H9 (cell line): ENCODE data around the gene NRXN3. TPM values are rescaled to one million over a fixed set of nuclear protein-coding genes. Genes with fewer than 3 reads are reported as not detected.

Experiments
- DNase-seq: peaks from one replicate; pipeline ENCODE4 v3.0.0-alpha.2; 2017
- H2AFZ ChIP-seq: one replicate; pipeline ENCODE4 v1.6.1; 2013; ENCODE audit warnings: mild to moderate bottlenecking, low read length, control low read depth, moderate library complexity
- H2AK5ac ChIP-seq: 2 replicates; pipeline ENCODE4 v1.6.1; 2013; ENCODE audit warnings: low read length, control low read depth, mixed read lengths; ENCODE audit not compliant: insufficient read length
- H2BK120ac ChIP-seq: one replicate; pipeline ENCODE4 v1.6.1; 2013; ENCODE audit warnings: low read depth, mild to moderate bottlenecking, low read length, control low read depth, inconsistent platforms; ENCODE audit not compliant: poor library complexity, severe bottlenecking
- H2BK12ac ChIP-seq: 2 replicates; pipeline ENCODE4 v1.6.1; 2013; ENCODE audit warnings: low read length, control low read depth, mixed read lengths, low read depth; ENCODE audit not compliant: insufficient read length
- H2BK15ac ChIP-seq: 2 replicates; pipeline ENCODE4 v1.6.1; 2013; ENCODE audit warnings: low read depth, low read length, control low read depth
- H2BK20ac ChIP-seq: one replicate; pipeline ENCODE4 v1.6.1; 2013; ENCODE audit warnings: low read depth, mild to moderate bottlenecking, low read length, control low read depth, inconsistent platforms; ENCODE audit not compliant: poor library complexity, severe bottlenecking
- H2BK5ac ChIP-seq: 2 replicates; pipeline ENCODE4 v1.6.1; 2013; ENCODE audit warnings: low read length, control low read depth, mixed read lengths; ENCODE audit not compliant: insufficient read length
- H3K14ac ChIP-seq: 2 replicates; pipeline ENCODE4 v1.6.1; 2013; ENCODE audit warnings: low read length, control low read depth; ENCODE audit not compliant: insufficient read depth
- H3K18ac ChIP-seq: 2 replicates; pipeline ENCODE4 v1.6.1; 2013; ENCODE audit warnings: low read depth, mild to moderate bottlenecking, mixed read lengths, low read length, control low read depth; ENCODE audit not compliant: insufficient read length
- H3K23ac ChIP-seq: 2 replicates; pipeline ENCODE4 v1.6.1; 2013; ENCODE audit warnings: low read length, control low read depth, mixed read lengths, low read depth; ENCODE audit not compliant: insufficient read length
- H3K23me2 ChIP-seq: 2 replicates; pipeline ENCODE4 v1.6.1; 2013; ENCODE audit warnings: low read depth, mild to moderate bottlenecking, mixed read lengths, low read length, control low read depth; ENCODE audit not compliant: insufficient read length, poor library complexity, severe bottlenecking
- H3K27ac ChIP-seq: 2 replicates; pipeline ENCODE4 v1.5.1; 2013; ENCODE audit warnings: low read length, control low read depth, mixed read lengths, low read depth; ENCODE audit not compliant: insufficient read length
- H3K27me3 ChIP-seq: 2 replicates; pipeline ENCODE4 v1.6.1; 2013; ENCODE audit warnings: low read length, control low read depth, inconsistent platforms; ENCODE audit not compliant: insufficient read depth
- H3K4ac ChIP-seq: 2 replicates; pipeline ENCODE4 v1.6.1; 2013; ENCODE audit warnings: low read depth, mild to moderate bottlenecking, control low read depth, inconsistent platforms, low read length, moderate library complexity
- H3K4me1 ChIP-seq: 2 replicates; pipeline ENCODE4 v1.6.1; 2013; ENCODE audit warnings: low read length, control low read depth, inconsistent platforms; ENCODE audit not compliant: insufficient read depth
- H3K4me2 ChIP-seq: 2 replicates; pipeline ENCODE4 v1.6.1; 2013; ENCODE audit warnings: low read length, control low read depth, mixed read lengths; ENCODE audit not compliant: insufficient read length, insufficient read depth
- H3K56ac ChIP-seq: 2 replicates; pipeline ENCODE4 v1.6.1; 2013; ENCODE audit warnings: low read depth, mild to moderate bottlenecking, mixed read lengths, low read length, control low read depth; ENCODE audit not compliant: insufficient read length
- H3K79me1 ChIP-seq: 2 replicates; pipeline ENCODE4 v1.6.1; 2013; ENCODE audit warnings: low read depth, mild to moderate bottlenecking, moderate library complexity, low read length, control low read depth, inconsistent platforms; ENCODE audit not compliant: insufficient read depth, poor library complexity, severe bottlenecking
- H3K79me2 ChIP-seq: 2 replicates; pipeline ENCODE4 v1.6.1; 2013; ENCODE audit warnings: low read length, control low read depth, inconsistent platforms; ENCODE audit not compliant: insufficient read depth
- H3K9ac ChIP-seq: 2 replicates; pipeline ENCODE4 v1.6.1; 2013; ENCODE audit warnings: low read length, control low read depth, mixed read lengths; ENCODE audit not compliant: insufficient read length; ENCODE audit errors: extremely low read depth
- H3K9me3 ChIP-seq: one replicate; pipeline ENCODE4 v1.6.1; 2013; ENCODE audit warnings: low read depth, low read length, inconsistent platforms; ENCODE audit not compliant: control insufficient read depth
- H3T11ph ChIP-seq: one replicate; pipeline ENCODE4 v1.6.1; 2013; ENCODE audit warnings: mild to moderate bottlenecking, low read length, control low read depth, inconsistent platforms
- H4K20me1 ChIP-seq: one replicate; pipeline ENCODE4 v1.6.1; 2013; ENCODE audit not compliant: control insufficient read depth, insufficient read length, insufficient read depth
- H4K5ac ChIP-seq: 2 replicates; pipeline ENCODE4 v1.6.1; 2013; ENCODE audit warnings: low read depth, mild to moderate bottlenecking, mixed read lengths, low read length, control low read depth; ENCODE audit not compliant: insufficient read length
- H4K8ac ChIP-seq: replicated peaks from 2 replicates; pipeline ENCODE4 v1.6.1; 2013; ENCODE audit warnings: low read length, control low read depth, mixed read lengths, low read depth; ENCODE audit not compliant: insufficient read length
- H4K91ac ChIP-seq: 2 replicates; pipeline ENCODE4 v1.6.1; 2013; ENCODE audit warnings: low read depth, mild to moderate bottlenecking, moderate library complexity, mixed read lengths, low read length, control low read depth; ENCODE audit not compliant: insufficient read length
- H3K27ac Mint-ChIP-seq, 3 experiments: 2 replicates in 2 of 3; 3 replicates in 1 of 3; pipeline ENCODE4 v1.8.0; 2020 to 2021; ENCODE audit warnings: mixed read lengths in 3 of 3, mild to moderate bottlenecking in 1 of 3, moderate library complexity in 1 of 3
- H3K27me3 Mint-ChIP-seq: 2 replicates; pipeline ENCODE4 v1.8.0; 2021; ENCODE audit warnings: low read depth, mild to moderate bottlenecking, moderate library complexity, mixed read lengths
- H3K36me3 Mint-ChIP-seq, 3 experiments: 2 replicates in 2 of 3; 3 replicates in 1 of 3; pipeline ENCODE4 v1.8.0; 2020 to 2021; ENCODE audit warnings: low read depth in 3 of 3, mixed read lengths in 3 of 3; ENCODE audit not compliant: insufficient read depth in 1 of 3
- H3K4me1 Mint-ChIP-seq, 2 experiments: 2 replicates each; pipeline ENCODE4 v1.8.0; 2020; ENCODE audit warnings: mixed read lengths in 2 of 2
- H3K4me3 Mint-ChIP-seq, 2 experiments: 2 replicates in 1 of 2; 3 replicates in 1 of 2; pipeline ENCODE4 v1.8.0; 2020 to 2021; ENCODE audit warnings: mild to moderate bottlenecking in 2 of 2, mixed read lengths in 2 of 2, moderate library complexity in 1 of 2
- H3K9me3 Mint-ChIP-seq, 2 experiments: 2 replicates in 1 of 2; 3 replicates in 1 of 2; pipeline ENCODE4 v1.8.0; 2020; ENCODE audit warnings: mild to moderate bottlenecking in 2 of 2, mixed read lengths in 2 of 2, moderate library complexity in 1 of 2
- CTCF ChIP-seq: fragments of 200-600 bp; sonication (generic); conservative IDR thresholded peaks from 3 replicates; pipeline ENCODE4 v1.8.0; 2021; ENCODE audit warnings: antibody characterized with exemption, mild to moderate bottlenecking
- WGBS: extraction: QIAGEN DNeasy Blood & Tissue Kit; methylation state at CpG from one replicate; pipeline ENCODE4 v1.1.7; 2013; ENCODE audit warnings: missing lambda C conversion rate, low lambda C conversion rate, mixed read lengths; ENCODE audit not compliant: insufficient read length; ENCODE audit errors: extremely low coverage; 5-methylcytosine and 5-hydroxymethylcytosine counted together
- total RNA-seq: library from RNA; stranded (reverse); gene quantifications from 2 replicates; pipeline ENCODE4 v1.2.1, GENCODE V29; 2021

The NRXN3 gene
- total RNA-seq, 1 experiment from 2014 or later = 1.8 TPM

- no peaks in the 10 kb centered on the region for H3K36me3 Mint-ChIP-seq
- no peak for DNase-seq
- Histone ChIP-seq H4K8ac (no peak overlapping the region), H2BK5ac (no peak overlapping the region), H2BK12ac (no peak overlapping the region), H3K14ac (no peak overlapping the region), H3K79me2 (no peaks in the 10 kb centered on the region), H3K4me1 (no peaks in the 10 kb centered on the region), H3K27me3 (no peaks in the 10 kb centered on the region), H2BK20ac (no peak overlapping the region), H3T11ph (no peak overlapping the region), H3K4me2 (no peak overlapping the region), H3K9ac (no peak overlapping the region), H3K4ac (no peak overlapping the region), H2BK120ac (no peak overlapping the region), H3K9me3 (no peaks in the 10 kb centered on the region), H4K91ac (no peak overlapping the region), H3K27ac (no peak overlapping the region), H2AFZ (no peak overlapping the region), H3K23ac (no peak overlapping the region), H4K20me1 (no peaks in the 10 kb centered on the region), H4K5ac (no peak overlapping the region), H2AK5ac (no peak overlapping the region), H2BK15ac (no peak overlapping the region), H3K56ac (no peak overlapping the region), H3K23me2 (no peaks in the 10 kb centered on the region), H3K79me1 (no peaks in the 10 kb centered on the region), H3K18ac (no peak overlapping the region)
- no CpG with 5 or more reads among the region's 2 CpGs for WGBS
- no peaks in the 10 kb centered on the region; a peak in 1 of 5 replicates for H3K9me3 Mint-ChIP-seq
- no peak overlapping the region for H3K4me3 Mint-ChIP-seq
- no peaks in the 10 kb centered on the region; the same call in 1 of the 2 replicates for H3K27me3 Mint-ChIP-seq
- peaks cover 13 to 22% of the 10 kb centered on the region in 2 experiments for H3K4me1 Mint-ChIP-seq
- no peak for TF ChIP-seq CTCF
- no peak overlapping the region for H3K27ac Mint-ChIP-seq
Measured at GRCh38 chr14:79405512-79405910, 1235.3 kb downstream of the NRXN3 start.
